Breast epithelium (tissue), 4 donors: ENCODE data around the gene DNAJC19. TPM values are rescaled to one million over a fixed set of nuclear protein-coding genes. Genes with fewer than 3 reads are reported as not detected.
"Not testable (repeated sequence)": the region's sequence is repeated elsewhere in the genome, so short reads cannot be mapped to it uniquely, and the experiment has no call there.

Source experiments
- DNase-seq, 2 donors: peaks; one replicate each; pipeline ENCODE4 v3.0.0-alpha.2; 2019; ENCODE audit warnings: low spot score in 2 of 2
- H3K27ac ChIP-seq, 2 donors: fragments of 200-600 bp; sonication (generic) in 1 of 2; one replicate each; pipeline ENCODE4 v1.5.1; 2016 to 2019; ENCODE audit warnings: mild to moderate bottlenecking in 1 of 2
- H3K27me3 ChIP-seq, 2 donors: fragments of 200-600 bp; sonication (generic) in 1 of 2; one replicate each; pipeline versions ENCODE4 v1.5.1 to v1.6.0; 2017 to 2019; ENCODE audit warnings: control low read depth in 1 of 2, mild to moderate bottlenecking in 1 of 2
- H3K36me3 ChIP-seq: fragments of 200-600 bp; one replicate; pipeline ENCODE4 v1.5.1; 2019
- H3K4me1 ChIP-seq, 2 donors: fragments of 200-600 bp; sonication (generic); one replicate each; pipeline ENCODE4 v1.5.1; 2016 to 2019; ENCODE audit warnings: control low read depth in 1 of 2
- H3K4me3 ChIP-seq, 3 donors: fragments of 200-600 bp; sonication (generic); 1 replicate in 2 of 3; 2 replicates in 1 of 3; pipeline ENCODE4 v1.5.1; 2016 to 2019; ENCODE audit warnings: mild to moderate bottlenecking in 3 of 3, moderate library complexity in 2 of 3
- H3K9me3 ChIP-seq, 2 donors: fragments of 200-600 bp; sonication (generic) in 1 of 2; one replicate each; pipeline ENCODE4 v1.5.1; 2016 to 2019; ENCODE audit warnings: control low read depth in 1 of 2
- CTCF ChIP-seq, 3 donors: fragments of 450-650 bp; IDR thresholded peaks; one replicate each; pipeline ENCODE4 v1.5.1; 2016 to 2017; ENCODE audit warnings: antibody characterized with exemption in 3 of 3, mild to moderate bottlenecking in 3 of 3, moderate library complexity in 3 of 3
- POLR2A ChIP-seq: fragments of 450-650 bp; IDR thresholded peaks from one replicate; pipeline ENCODE4 v1.6.1; 2016; ENCODE audit warnings: antibody characterized with exemption, mild to moderate bottlenecking, moderate library complexity
- POLR2AphosphoS5 ChIP-seq, 3 donors: sonication (generic); formaldehyde crosslinking; IDR thresholded peaks; one replicate each; pipeline ENCODE4 v1.6.1; 2017; ENCODE audit warnings: antibody characterized with exemption in 3 of 3
- intact Hi-C: fragments of 100-400 bp; cut with DNase I; formaldehyde crosslinking; loops from one replicate; pipeline ENCODE4 v1.15.1; 2023; ENCODE audit warnings: low total_unique reads
- total RNA-seq, 3 donors: library from RNA; depleted of rRNA; stranded (reverse); fragments of >200 nt; gene quantifications; one replicate each; pipeline ENCODE4 v1.1.0, GENCODE V29; 2016

Gene DNAJC19
- total RNA-seq, 3 donors from 2014 or later = 39.8 to 55.4 (median 44.5) TPM

DNA sequence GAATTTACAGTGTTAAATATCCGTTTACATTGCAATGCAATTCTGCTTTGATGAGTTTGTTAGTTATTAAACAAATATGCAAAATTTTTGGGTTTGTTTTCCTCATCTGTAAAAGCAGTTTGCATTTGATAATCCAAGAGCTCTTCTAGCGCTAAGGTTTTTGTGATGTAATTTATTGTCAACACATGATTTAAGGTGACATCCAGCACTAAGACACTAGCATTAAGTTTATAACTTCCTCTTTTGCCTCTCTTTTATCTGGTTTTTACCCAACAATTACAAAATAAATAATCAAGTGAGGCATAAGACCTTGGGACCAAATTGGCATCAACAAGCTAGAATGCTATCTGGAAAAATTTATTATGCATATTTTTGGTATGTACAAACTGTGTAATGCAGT is 969 bp upstream of the DNAJC19 start:
- intact Hi-C loops = no loop called here
- Histone ChIP-seq H3K27ac (no peak overlapping the region), H3K9me3 (no peaks in the 10 kb centered on the region), H3K4me3 (peak overlapping the region; percentile 79 to 94 (median 82)), H3K36me3 (no peaks in the 10 kb centered on the region), H3K4me1 (no peaks in the 10 kb centered on the region), H3K27me3 (no peaks in the 10 kb centered on the region)
- no peak for DNase-seq
- TF ChIP-seq CTCF (IDR thresholded peaks at IDR 0.05) (no peak), POLR2A (no peak), POLR2AphosphoS5 (IDR thresholded peaks at IDR 0.05) (no peak)

DNA sequence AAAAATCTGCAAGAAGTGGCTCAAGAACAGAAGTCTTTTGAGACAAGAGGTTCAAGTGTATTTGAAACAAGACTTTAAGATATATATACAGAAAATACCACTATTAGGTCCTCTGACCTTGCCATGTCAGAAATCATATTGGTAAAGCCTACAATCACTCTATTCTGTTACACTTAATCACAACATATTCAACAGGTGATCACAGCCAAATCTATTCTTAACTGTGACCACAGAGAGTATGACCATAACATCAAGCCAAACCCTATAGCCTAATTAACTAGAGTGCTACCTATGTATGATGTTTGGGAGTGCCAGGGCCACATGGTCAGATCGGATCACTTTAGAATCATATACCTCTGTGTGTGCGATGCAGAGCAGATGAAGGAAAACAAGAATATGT is 2.2 kb downstream of the DNAJC19 start:
- Histone ChIP-seq H3K36me3 (no peaks in the 10 kb centered on the region), H3K27ac (peak overlapping the region in 1 of 2 donors; percentile 12), H3K27me3 (no peaks in the 10 kb centered on the region), H3K4me1 (no peaks in the 10 kb centered on the region), H3K9me3 (no peaks in the 10 kb centered on the region), H3K4me3 (no peak overlapping the region)
- no peak for DNase-seq
- TF ChIP-seq POLR2AphosphoS5 (IDR thresholded peaks at IDR 0.05) (no peak), CTCF (IDR thresholded peaks at IDR 0.05) (no peak), POLR2A (no peak)
- intact Hi-C loops = no loop called here

DNA sequence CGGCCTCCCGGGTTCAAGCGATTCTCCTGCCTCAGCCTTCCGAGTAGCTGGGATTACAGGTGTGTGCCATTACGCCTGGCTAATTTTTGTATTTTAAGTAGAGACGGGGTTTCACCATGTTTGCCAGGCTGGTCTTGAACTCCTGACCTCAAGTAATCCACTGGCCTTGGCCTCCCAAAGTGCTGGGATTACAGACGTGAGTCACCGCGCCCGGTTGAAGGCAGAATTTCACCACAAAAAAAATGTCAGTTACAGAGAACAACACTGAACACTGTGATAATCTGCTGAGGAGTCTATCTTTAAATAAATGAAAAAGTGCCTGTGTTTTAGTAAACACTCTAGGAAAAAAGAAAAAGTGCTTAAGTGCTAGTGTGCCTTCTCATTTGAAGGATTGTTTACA is 3.2 kb downstream of the DNAJC19 start:
- H3K36me3 ChIP-seq, H3K4me1 ChIP-seq, H3K27me3 ChIP-seq, H3K27ac ChIP-seq, DNase-seq, intact Hi-C loops, H3K4me3 ChIP-seq, H3K9me3 ChIP-seq: not testable (repeated sequence)

- no peaks in the 10 kb centered on the region for H3K27me3 ChIP-seq
- no peaks in the 10 kb centered on the region for H3K9me3 ChIP-seq
- no peaks in the 10 kb centered on the region for H3K4me1 ChIP-seq
- no peak for TF ChIP-seq CTCF (IDR thresholded peaks at IDR 0.05)
- no peak for TF ChIP-seq POLR2AphosphoS5 (IDR thresholded peaks at IDR 0.05)
- no peak for TF ChIP-seq POLR2A
- H3K4me3 ChIP-seq = no peak overlapping the region
- H3K27ac ChIP-seq = no peak overlapping the region
- DNase-seq = no peak
- intact Hi-C loops = no loop called here
- no peaks in the 10 kb centered on the region for H3K36me3 ChIP-seq
Measured at GRCh38 chr3:180983136-180983535, 6.4 kb downstream of the DNAJC19 start.

DNA sequence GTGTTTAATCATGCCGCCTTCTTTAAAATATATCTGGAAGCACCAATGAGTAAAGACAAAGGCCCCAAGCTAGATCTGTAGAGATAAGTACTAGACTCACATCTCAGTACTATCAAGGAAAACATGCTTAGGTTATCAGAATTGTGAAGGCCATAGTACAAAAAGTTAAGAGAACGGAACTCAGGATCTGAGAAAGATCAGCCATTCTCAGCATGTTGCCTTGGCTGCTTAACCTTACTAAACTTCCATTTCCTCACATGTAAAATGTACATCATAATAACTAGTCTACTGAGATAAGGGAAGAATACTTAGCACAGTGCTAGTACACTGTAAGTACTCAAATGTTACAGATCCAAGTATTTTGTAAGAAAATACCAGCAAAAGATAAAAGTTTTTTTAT is 7.6 kb downstream of the DNAJC19 start:
- no peak for TF ChIP-seq POLR2A
- TF ChIP-seq CTCF (IDR thresholded peaks at IDR 0.05) = no peak
- TF ChIP-seq POLR2AphosphoS5 (IDR thresholded peaks at IDR 0.05) = no peak
- H3K4me1 ChIP-seq = no peaks in the 10 kb centered on the region
- H3K36me3 ChIP-seq = no peaks in the 10 kb centered on the region
- intact Hi-C loops = no loop called here
- H3K27me3 ChIP-seq = no peaks in the 10 kb centered on the region
- H3K4me3 ChIP-seq = no peak overlapping the region
- DNase-seq = no peak
- no peak overlapping the region for H3K27ac ChIP-seq
- H3K9me3 ChIP-seq = no peaks in the 10 kb centered on the region

DNA sequence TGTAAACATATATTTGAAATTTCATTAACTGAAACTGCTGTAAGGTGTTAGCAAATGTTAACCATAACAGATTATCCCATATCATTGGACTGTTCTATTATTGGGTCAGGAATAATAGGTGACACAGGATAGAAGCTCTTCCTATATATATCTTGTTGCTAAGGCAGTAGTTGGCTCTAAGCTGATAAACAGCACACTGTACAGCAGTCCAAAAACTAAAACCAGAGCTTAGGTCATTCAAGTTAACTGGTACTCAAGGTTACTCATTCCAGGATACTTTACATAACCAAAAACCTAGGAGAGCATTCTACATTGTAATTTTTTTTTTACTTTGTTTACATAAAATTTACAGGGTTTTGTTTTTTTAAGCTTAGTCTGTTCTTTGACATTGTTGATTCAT is 8.9 kb downstream of the DNAJC19 start:
- Histone ChIP-seq H3K4me1 (no peaks in the 10 kb centered on the region), H3K27ac (no peak overlapping the region), H3K36me3 (no peaks in the 10 kb centered on the region), H3K4me3 (no peak overlapping the region), H3K27me3 (no peaks in the 10 kb centered on the region), H3K9me3 (no peaks in the 10 kb centered on the region)
- TF ChIP-seq CTCF (IDR thresholded peaks at IDR 0.05) = no peak
- no peak for TF ChIP-seq POLR2AphosphoS5 (IDR thresholded peaks at IDR 0.05)
- TF ChIP-seq POLR2A = no peak
- intact Hi-C loops = no loop called here
- DNase-seq = no peak
